ENCODE data around the gene ART3.

The ART3 gene

GRCh38 chr4:76072760-76073159, 1.7 kb upstream of the ART3 start:
- no peak for DNase-seq (ENCODE audit: low read depth, low spot score)

GRCh38 chr4:76074993-76075600, 588 bp downstream of the ART3 start:
- no peak for DNase-seq (ENCODE audit: low read depth, low spot score)

GRCh38 chr4:76078033-76078613, 3.6 kb downstream of the ART3 start:
- no peak for DNase-seq (ENCODE audit: low read depth, low spot score)

GRCh38 chr4:76083386-76083988, 9.0 kb downstream of the ART3 start:
- no peak for DNase-seq (ENCODE audit: low read depth, low spot score)

- DNase-seq (ENCODE audit: low read depth, low spot score), result no peak
Observed at GRCh38 chr4:76084542-76084941, 10.0 kb downstream of the ART3 start.

- peak; percentile 62 for DNase-seq (ENCODE audit: low read depth, low spot score)
Observed at GRCh38 chr4:76087007-76087769, 12.7 kb downstream of the ART3 start.

- no peak for DNase-seq (ENCODE audit: low read depth, low spot score)
Observed at GRCh38 chr4:76088719-76089118, 14.2 kb downstream of the ART3 start.

- DNase-seq (ENCODE audit: low read depth, low spot score), result peak; percentile 22
Observed at GRCh38 chr4:76090241-76090691, 15.8 kb downstream of the ART3 start.

GRCh38 chr4:76091052-76091451, 16.5 kb downstream of the ART3 start:
- DNase-seq (ENCODE audit: low read depth, low spot score), result no peak

- no peak for DNase-seq (ENCODE audit: low read depth, low spot score)
Observed at GRCh38 chr4:76095568-76095967, 21.1 kb downstream of the ART3 start.

- DNase-seq (ENCODE audit: low read depth, low spot score), result no peak
Observed at GRCh38 chr4:76096076-76096475, 21.6 kb downstream of the ART3 start.

GRCh38 chr4:76105652-76106051, 31.1 kb downstream of the ART3 start:
- no peak for DNase-seq (ENCODE audit: low read depth, low spot score)

GRCh38 chr4:76106442-76106841, 31.9 kb downstream of the ART3 start:
- no peak for DNase-seq (ENCODE audit: low read depth, low spot score)

GRCh38 chr4:76108467-76109181, 34.1 kb downstream of the ART3 start:
- DNase-seq (ENCODE audit: low read depth, low spot score), result peak; percentile 11

GRCh38 chr4:76116821-76117220, 42.3 kb downstream of the ART3 start:
- no peak for DNase-seq (ENCODE audit: low read depth, low spot score)

GRCh38 chr4:76117536-76117935, 43.0 kb downstream of the ART3 start:
- no peak for DNase-seq (ENCODE audit: low read depth, low spot score)

GRCh38 chr4:76120199-76120598, 45.7 kb downstream of the ART3 start:
- DNase-seq (ENCODE audit: low read depth, low spot score), result no peak

GRCh38 chr4:76125816-76126215, 51.3 kb downstream of the ART3 start:
- no peak for DNase-seq (ENCODE audit: low read depth, low spot score)

- DNase-seq (ENCODE audit: low read depth, low spot score), result no peak
Observed at GRCh38 chr4:76127754-76128153, 53.2 kb downstream of the ART3 start.

- no peak for DNase-seq (ENCODE audit: low read depth, low spot score)
Observed at GRCh38 chr4:76141241-76141640, 66.7 kb downstream of the ART3 start.

GRCh38 chr4:76144546-76144945, 70.0 kb downstream of the ART3 start:
- no peak for DNase-seq (ENCODE audit: low read depth, low spot score)
